OCI-LY7 (cell line): ENCODE results near the gene CAPZA2.
"Not testable (repeated sequence)": the region's sequence is repeated elsewhere in the genome, so short reads cannot be mapped to it uniquely, and the experiment has no call there.

Source experiments
- CTCF ChIP-seq: fragments of 200-600 bp; sonication (generic); conservative IDR thresholded peaks from 2 replicates; pipeline ENCODE4 v1.5.1; 2014; ENCODE audit warnings: mild to moderate bottlenecking, antibody characterized with exemption, low read length, moderate library complexity, mixed read lengths
- EZH2phosphoT487 ChIP-seq: fragments of 200-600 bp; sonication (generic); IDR thresholded peaks from 2 replicates; pipeline ENCODE4 v1.6.1; 2018; ENCODE audit warnings: low read depth, borderline replicate concordance, mild to moderate bottlenecking, mixed run types, antibody characterized with exemption, low read length, moderate library complexity, mixed read lengths

DNA sequence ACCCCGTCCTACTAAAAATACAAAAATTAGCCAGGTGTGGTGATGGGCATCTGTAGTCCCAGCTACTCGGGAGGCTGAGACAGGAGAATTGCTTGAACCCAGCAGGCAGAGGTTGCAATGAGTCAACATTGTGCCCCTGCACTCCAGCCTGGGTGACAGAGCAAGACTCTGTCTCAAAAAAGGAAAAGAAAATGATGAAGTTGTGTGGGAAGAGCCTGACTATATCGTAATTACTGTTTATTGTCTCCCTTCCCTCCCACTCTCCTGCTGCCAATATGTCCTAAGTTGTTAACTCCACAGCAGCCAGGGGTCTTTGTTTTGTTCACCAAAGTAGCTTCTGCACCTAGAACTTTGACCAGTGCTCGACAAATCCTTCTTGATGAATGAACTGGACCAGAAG, 74.5 kb downstream of the CAPZA2 start:
- TF ChIP-seq CTCF, EZH2phosphoT487: not testable (repeated sequence)
